ENCODE data around the gene KREMEN1.

KREMEN1 gene

DNA sequence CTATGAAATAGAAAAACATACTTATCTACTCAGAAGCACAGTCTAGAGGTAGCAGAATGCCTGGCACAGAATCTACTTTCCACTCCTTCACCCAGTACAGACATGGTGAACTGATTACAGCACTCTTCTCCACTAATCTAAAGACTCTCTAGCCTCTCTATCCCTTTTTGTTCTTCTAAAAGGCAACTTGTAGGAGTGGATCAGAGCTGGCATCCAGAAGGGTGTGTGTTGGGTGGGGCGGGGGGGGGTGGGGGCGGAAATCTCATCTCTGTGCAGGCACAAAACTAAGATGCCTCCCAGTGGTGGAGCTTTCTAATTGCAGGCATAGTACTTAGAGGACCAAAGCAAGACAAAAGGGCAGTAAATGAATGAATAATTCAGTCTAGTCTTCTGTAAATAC is 121.3 kb downstream of the KREMEN1 start:
- no peak for DNase-seq

DNA sequence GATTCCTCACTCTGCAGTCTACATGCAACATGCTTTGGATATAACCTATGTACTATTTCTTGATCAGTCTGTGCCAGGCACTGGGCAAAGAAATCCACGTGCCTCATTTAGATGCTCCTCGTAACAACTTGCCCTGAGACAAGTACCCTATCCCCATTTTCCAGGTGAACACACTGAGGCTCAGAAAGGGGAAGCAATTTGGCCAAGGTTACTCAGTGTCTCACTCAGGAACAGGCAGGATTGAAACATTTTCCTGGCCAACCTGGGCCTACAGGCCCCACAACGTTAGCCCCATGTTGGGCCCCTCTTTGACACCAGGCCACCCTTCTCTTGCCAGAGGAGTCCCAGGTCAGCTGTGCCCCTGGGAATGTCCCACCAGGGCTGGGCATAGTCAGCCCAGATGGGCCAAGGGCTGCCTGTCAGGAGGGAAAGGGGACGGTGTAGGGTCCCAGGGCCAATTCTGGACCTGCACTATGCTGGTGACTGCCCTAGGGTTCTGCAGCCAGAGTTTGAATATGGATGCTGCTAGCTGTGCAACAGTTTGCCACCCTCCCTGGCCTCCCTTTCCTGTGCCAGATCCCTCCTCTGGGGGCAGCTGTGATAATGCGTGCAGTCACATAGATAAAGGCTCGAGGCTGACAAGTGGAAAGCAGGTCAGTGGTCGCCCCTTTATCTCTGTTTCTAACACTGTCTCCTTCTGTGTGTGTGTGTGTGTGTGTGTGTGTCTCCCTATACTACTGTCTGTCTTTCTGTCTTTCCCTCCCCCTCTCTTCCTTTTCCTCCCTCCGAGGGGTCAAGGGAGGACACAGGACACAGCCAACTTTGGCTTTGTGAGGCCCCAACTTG is 122.5 kb downstream of the KREMEN1 start:
- no peak for DNase-seq

DNA sequence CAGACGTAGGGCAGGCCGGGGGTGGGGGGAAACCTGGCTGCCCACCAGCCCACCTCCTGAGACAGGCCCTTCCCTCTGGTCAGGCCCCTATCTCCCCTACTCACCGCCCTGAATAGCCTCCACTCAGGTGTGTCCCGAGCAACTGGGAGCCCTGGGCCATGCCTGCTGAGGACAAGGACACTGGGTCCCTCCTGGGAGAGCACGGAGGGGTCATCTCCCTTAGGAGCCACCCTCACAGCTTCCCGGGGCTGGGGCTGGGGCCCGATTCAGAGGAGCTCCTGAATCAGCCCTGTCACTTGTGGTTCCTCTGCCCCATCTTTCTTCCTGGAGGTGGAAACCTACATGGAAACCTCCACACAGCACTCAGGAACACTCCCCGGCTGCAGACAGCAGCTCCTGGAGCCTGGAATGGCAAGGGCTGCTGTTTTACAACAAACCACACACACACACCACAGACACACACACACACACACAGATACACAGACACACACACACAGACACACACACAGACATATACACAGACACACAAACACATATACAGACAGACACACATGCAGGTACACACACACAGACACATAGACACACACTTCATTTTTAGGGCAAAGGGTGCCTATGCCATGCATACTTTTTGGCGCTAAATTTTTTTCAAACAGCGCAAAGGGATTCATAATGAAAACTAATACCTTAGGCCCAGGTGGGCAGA is 123.3 kb downstream of the KREMEN1 start:
- DNase-seq: no peak

DNA sequence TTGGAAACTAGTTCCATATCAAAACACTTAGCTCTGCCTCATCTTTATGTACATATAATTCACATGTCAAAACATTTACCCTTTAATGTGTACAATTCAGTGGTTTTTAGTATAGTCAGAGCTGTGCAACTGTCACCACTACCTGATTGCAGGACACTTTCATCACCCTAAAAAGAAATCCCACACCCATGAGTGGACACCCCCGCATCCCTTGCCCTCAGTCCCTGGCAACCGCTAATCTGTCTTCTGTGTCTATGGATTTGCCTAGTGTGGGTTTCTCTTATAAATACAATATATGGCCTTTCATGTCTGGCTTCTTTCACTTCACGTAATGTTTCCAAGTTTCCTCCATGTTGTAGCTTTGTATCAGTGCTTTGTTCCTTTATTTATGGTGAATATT is 124.3 kb downstream of the KREMEN1 start:
- no peak for DNase-seq

DNA sequence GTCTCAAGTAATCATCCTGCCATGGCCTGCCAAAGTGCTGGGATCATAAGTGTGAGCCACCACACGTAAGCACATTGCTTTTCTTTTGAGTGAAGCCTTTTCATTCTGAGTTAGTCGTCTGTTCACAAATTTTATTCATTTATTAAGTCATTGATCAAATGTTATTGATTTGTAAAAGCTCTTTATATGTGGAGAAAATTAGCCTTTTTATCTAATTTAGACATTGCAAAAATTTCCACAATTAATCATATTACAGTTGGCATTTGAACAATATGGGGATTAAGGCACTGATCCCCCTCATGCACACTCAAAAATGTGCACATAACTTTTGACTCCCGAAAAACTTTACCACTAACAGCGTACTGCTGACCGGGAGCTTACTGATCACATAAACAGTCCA is 125.4 kb downstream of the KREMEN1 start:
- no peak for DNase-seq

DNA sequence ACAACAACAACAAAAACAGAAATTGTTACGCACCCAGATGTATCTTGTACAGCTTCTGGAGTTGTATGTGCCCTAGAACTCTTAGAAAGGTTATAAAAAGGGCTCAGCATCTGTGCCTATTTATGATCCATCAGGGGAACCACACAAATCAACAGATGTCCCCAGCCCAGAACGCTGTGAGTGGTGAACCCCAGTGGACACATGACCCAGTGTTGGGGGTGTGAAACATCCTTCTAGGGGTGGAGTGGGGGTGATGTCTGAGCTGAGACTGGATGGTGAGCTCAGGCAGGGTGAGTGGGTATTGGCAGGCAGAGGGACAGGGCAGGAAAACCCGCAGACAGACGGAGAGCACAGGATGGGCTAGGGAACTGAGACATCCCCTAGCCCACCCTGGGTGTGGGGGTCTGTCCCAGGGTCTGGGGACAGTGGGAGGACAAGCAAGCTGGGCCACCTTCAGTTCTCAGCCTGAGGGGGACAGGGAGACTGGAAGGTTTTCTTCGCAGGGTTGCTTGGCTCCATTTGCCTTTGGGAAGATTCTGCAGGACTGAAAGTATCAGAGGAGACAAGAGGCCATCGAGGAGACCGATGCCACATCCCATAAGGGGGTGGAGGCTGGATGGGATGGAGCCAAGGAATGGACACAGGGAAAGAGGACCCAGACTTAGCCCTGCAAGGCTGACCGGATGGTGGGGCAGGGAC is 127.0 kb downstream of the KREMEN1 start:
- DNase-seq: no peak

DNA sequence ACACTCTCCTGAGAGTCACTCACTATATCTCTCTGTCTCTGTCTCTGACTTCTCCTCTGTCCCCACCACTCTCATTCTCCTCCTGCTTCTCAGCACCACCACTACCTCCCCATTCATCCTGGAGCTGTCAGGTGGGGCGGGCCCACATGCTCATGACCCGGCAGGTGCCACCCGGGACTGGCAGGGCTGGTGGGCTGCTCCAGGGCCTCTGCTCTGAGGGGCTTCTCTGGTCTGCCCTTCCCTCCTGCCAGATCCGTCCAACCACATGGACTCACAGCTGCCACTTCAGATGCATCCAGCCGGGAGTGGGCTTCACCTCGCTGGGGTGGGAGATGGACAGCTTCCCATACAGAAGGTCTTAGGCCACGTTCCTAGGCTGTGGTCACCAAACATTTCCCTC is 128.1 kb downstream of the KREMEN1 start:
- DNase-seq: no peak

DNA sequence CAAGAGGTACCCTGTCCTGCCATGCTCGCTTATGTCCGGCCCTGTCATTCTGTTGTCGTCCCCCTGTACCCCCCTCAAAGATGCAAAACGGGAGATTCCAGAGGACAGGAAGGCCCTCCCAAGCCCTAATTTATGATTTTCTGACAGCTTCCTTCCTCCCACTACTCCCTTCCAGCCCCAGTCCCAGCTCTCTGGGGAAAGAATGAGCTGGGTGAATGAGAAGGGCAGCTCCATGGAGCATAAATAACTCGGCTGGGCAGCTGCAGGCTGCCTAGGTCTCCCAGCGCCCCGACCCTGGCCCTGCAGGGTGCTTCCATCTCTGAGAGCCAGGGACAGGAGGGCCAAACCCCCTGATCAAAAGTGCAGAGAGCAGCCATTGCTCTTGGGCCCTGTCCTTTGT is 128.9 kb downstream of the KREMEN1 start:
- DNase-seq: no peak

DNA sequence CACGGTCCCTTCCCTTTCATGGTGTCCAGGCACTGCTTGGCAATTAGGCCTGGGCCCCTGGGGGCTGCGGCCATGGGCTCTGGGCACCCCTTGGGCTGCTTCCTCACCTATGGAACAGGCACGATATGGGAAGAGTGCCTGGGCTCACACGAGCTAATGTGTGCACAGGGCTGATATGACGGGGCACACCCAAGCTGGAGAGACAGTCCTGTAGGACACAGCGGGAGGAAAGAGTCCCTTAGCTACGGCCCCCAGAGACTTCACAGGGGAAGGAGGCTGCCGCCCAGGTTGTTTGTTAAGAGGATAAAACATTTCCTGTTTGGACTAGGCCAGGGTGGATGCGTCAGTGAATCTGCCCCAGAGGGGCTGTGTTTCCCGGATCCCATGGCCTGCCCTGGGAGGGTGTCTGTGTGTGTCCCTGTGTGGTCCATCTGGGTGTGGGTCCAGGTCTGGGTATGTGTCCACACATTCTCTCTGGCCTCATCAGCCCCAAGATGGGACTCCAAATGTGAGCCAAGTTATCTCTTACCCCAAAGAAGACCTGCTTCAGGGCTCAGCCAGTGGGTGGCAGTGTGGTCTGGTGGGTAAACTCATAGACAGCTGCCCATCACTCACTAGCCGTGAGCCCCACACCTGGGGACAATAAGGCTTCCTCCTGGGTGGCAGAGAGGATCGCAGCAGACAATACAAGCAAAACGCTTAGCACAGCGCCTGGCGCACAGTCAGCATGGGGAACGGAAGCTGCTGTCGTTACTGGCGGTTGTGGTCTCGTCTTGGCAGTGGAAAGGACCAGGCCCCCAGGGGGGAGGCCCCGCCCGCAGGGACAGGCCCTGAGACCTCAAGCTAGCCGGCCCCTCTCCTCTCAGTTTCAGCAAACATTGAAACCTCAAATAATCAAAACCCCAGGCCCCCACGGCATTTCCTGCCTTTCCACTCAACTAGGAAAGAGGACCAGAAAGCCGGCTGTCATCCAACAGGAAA is 129.7 kb downstream of the KREMEN1 start:
- DNase-seq: no peak

DNA sequence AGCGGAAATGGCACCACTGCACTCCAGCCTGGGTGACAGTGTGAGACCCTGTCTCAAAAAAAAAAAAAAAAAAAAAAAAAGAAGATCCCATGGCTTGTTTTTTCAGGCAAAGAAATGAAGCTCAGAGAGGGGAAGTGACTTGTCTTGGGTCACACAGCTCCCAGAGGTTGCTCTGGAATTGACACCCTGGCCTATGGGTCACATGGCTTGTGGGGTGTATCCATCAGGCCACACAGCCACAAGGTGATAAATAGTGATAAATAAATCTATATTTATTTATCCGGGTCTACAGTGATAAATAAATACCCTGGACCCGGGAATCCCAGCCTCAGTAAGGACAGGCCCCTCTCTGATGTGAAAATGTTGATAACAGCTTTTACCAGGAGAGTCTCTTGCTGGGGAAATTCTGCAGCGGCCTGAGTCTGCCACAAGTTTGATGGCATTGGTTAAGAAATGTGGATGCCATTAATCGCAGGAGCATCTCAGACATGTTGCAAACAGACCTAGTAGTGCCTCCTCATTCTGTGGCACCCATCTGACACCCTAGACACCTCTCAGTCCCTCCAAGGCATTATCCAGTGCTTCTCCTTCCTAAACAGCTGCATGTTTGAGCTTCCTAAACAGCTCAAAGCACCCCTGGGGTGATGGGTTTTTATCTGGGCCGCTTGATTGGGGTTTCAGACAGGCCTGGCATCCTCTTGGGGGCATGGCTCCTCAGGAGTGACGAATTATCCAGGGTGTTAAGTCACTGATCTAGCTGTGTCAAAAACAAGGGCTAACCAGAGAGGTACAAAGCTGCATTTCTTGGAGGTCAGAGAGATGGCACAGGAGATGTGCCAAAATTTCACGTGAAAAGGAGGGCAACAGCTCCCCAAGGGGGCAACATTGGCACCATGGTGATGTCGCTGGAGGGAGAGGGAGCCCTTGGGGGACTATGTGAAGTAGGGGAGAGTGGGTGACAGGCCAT is 130.9 kb downstream of the KREMEN1 start:
- no peak for DNase-seq

DNA sequence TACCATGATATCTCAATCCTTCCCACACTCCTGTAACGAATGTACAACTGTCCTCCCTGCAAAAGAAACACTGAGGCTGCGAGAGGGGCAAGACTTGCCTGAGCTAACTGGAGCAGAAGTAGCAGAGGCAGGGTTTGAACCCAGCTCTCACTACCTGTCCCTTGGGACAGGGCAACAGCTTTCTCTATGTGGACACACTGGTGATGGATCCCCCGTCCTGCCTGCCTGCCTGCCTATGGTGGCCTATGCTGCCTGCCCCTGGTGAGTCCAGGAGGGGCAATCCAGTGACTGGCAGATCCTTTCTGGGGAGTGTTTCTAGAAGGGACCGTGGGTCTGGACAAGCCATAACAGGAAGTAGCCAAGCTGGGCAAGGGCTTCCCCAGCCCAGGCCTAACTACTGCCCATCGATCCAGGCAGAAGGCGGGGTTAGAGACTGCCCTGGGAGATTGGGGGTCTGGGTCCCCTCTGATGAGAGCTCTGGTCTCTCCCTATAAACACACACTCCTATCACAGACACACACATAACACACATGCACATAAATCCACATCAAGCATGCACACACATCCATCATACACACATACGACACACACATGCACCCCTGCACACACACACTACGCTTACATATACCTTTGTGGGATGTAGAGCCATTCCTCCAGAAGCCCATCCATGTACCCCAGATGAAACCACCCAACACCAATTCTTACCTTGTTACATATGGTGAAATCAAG is 131.8 kb downstream of the KREMEN1 start:
- DNase-seq: no peak

DNA sequence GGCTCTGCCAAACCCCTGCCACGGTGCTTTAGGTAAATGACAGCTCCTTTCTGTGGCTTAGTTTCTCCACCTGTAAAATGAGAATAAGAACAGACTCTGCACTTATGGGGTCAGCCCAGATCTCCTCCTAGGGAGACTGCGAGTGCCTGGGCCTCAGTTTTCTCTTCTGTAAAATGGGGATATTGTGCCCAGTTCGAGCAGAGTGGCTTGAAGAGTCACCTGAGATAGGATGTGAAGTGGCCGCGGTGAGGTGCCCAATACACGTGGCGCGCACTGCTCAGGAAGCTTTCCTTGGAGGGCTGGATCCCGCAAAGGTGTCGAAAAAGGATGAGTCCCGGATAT is 132.4 kb downstream of the KREMEN1 start:
- no peak for DNase-seq

DNA sequence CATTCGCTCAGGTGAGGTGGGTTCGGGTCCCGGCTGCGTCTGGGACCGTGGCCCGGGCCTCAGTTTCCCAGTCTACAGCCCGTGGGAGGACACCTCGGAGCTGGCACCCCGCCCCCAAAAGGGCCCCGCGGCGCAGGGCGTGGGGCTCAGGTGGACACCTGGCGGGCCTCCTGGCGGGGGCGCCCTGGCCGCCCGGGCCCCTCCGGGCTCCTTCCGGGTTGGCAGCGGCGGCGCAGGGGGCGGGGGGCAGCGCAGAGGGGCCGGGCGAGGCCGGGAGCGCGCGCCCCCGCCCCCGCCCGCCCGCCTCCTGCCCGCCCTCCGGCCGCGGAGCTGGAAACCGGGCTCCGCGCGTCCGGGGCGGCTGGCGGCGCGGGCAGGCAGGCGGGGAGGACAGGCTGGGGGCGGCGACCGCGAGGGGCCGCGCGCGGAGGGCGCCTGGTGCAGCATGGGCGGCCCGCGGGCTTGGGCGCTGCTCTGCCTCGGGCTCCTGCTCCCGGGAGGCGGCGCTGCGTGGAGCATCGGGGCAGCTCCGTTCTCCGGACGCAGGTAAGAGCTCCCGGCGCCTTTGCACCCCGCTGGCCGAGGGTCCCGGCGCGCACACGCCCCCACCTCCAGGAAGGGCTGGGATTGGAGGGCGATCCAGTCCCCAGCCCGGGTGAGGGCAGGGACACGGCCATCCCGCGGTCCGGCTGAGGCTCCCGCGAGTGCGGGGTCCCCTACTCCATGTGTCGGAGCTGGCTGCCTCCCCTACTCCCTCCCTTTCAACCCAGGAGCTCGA is 132.9 kb downstream of the KREMEN1 start, which contains the start of gene EMID1:
Gene EMID1 (plus strand): TSS at position 303 of the 778 bp plus-strand sequence. CDS start 143 bp downstream, at position 446.
- DNase-seq: no peak

DNA sequence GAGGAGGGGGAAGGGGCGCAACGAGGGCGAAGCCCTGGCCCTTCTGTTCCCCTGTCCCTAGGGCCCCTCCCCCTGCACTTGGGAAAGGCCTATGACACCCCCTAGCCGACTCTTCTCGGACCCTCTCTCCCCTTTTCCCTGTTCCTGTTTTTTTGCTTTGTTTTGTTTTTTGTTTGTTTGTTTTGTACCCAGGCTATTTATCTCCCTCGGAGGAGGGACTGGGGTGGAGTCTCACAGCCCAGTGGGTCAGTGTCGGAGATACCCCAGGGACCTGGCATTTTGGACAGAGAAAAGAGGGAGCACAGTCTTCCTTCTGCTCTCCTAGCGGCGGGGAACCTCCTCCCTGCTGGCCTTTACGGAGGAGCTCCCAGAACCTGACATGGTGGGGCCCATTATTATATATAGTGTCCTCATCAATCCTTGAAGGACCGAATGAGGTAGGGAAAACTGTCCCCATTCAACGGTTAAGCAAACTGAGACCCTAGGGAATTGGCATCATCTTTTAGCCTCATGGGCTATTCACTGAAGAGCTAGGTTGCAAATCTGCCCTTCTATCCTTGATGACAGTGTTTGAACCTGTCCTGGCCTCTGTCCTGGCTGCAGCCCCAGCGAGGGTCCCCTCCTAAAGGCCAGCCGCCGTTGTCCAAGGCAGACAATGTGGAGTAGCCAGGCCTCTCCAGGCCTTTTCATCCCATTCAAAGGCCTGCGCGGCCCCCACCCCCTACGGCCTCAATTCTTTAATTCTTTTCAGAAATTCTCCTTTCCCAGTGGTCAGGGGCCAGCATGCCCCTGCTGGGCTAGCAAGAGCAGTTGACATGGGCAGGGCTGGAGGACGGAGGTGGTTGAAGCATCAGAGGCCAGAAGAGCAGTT is 133.8 kb downstream of the KREMEN1 start:
- DNase-seq: no peak

DNA sequence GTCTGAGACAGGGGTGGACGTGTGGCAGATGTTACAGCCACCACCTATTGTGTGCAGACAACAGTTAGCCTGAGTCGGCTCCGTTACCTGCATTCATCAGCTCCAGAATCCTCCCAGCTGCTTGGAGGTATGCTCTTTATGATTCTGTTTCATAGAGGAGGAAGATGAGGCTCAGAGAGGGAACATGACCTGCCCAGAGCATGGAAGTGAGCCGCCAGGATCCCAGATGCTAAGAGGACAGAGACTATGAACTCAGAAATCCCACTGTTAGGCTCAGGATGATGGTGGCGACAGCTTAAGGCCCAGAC is 134.4 kb downstream of the KREMEN1 start:
- no peak for DNase-seq

DNA sequence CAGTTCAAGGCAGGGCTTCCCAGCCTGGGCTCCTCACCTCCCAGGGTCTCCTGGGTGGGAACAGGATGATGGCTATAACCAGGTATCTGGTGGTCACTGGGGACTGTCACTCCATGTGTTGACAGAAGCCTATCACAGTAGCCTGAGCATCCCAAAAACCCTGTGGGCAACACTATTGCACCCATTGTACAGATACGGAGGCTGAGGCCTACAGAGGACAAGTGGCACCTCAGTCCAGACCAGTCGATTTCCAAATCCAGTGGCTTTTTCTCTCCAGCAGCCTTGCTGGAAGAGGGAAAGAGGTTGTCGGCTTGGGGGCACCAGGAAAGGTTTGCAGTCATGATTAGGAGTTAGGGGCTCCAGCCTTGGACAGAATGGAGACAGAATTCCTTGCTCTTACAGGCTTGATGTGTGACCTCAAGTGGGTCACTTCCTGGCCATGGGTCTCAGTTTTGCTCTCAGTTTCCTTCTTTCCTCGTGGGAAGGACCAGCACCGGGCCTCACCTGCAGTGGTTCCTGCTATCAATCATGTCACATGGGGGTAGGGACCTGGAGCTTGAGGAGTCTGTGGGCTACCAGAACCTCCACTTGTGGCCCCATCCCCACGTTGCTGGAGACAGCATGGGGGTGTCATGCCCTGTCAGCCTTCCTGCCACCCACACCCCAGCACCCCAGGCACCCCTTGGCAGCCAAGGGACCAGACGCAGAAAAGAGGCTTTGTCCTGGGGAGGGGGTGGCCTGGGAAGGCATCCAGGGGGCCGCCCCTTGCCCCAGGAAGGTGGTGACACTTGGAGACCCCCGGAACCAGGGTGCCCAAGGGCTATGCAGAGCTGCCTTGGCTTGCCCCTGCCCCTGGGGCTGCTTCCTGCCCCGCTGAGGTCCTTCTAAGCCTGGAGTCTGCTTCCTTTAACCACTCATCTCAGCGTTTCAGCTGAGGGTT is 135.0 kb downstream of the KREMEN1 start:
- DNase-seq: no peak

DNA sequence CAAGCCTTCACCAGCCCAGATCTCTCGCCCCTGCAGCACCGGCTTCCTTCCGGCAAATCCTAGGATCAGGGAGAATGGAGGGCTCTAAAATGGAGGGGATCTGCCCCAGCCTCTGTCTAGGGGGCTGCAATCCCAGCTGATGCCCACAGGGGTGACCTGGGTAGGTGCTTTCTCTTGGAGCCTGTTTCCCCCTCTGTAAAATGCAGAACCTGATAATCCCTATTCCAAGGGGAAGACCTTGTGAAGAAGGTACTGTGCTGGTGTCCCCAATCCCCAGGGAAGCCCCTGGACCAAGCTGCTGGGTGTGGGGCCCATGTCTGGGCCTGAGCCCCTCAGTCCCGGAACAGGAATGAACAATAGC is 135.6 kb downstream of the KREMEN1 start:
- DNase-seq: no peak

Measured in effector CD4-positive, alpha-beta T cell (primary cell).